GM19455 (cell line): ENCODE data around the gene CRISP1.
"Not testable (repeated sequence)": the region's sequence is repeated elsewhere in the genome, so short reads cannot be mapped to it uniquely, and the experiment has no call there.

Source experiments
- ATAC-seq: cut with Tn5 transposase; IDR thresholded peaks from one replicate; pipeline ENCODE4 v1.9.1; 2021; ENCODE audit not compliant: unreplicated experiment

CRISP1 gene

DNA sequence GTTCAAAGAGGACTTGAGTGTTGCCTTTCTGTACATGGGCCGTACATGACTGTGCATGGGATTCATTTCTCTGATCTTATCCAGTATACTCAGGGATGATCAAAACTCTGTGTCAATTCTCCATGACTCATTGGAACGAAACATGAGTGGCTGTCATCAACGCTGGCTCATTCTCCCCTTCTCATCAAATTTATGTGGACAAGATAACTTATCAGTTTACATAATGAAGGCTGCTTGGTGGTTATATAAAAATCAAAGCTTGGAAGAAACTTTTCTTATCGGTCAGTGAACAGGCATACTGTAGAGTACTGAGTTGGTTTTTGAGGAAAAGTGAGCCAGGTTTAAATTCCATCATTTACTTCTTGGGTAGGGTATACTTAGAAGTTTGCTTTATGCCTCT is 24.9 kb downstream of the CRISP1 start:
- ATAC-seq: no peak

DNA sequence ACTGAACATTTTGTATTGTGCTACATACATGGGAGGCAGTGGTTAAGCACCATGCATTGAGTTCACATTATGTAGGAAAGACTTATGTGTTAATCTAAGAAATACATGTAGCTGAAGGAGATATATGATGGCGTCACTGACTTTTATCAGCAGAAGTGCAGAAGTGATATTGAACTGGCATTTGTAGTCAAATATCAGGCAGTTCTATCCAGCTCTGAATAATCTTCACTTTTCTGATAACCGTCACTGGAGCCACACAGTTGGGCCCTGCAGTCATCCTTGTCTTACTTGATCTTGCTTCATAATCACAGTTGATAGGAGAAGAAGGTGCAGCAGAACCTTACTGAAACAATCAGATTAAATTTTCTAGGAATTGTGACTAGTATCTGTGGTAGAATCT is 26.4 kb downstream of the CRISP1 start:
- ATAC-seq: no peak

DNA sequence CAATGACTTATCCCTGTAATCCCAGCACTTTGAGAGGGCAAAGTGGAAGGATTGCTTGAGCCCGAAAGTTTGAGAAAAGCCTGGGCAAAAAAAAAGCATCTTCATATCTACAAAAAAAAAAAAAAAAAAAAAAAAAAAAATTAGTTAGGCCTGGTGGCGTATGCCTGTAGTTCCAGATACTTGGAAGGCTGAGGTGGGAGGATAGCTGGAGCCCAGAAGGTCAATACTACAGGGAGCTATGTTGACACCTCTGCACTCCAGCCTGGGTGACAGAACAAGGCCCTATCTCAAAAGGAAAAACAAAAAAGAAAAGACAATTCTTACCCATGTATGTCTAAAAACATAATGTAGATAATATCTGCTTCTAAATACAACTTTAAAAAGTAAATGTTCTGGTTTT is 27.2 kb downstream of the CRISP1 start:
- ATAC-seq: no peak

DNA sequence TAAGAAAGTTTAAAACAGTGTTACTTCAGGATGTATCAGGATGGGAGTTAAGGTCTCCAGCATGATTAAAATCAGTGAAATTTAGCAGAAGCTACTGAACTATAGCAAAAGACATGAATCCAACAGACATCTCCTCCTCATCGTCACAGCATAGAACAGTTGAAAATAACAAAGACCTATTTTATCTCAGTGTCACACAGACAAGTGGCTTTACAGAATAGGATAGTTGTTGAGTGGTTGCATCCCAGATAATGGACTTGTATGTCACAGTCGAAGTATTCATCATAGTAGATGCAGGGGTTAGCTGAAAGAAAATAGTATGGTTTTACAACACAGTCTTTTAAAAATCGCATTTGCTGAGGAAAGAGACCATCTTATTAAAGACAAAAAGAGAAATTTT is 31.2 kb downstream of the CRISP1 start:
- no peak for ATAC-seq

DNA sequence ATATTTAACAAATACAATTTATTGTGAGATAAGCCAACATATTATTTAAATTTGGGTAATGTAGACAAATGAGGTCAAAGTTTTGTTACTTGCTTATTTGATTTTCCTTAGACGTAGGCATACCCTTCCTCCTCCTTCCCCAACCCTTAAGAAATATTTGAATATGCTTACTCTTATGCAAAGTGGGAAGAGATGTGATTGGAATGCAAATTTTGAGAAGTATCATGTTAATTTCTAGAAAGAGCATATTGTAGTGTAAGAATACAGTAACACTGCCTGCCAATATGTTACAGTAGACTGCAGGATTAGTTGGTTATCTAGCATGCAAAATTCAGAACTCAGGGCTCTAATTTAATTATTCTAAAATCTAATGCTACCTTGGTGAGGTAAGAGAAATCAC is 32.9 kb downstream of the CRISP1 start:
- ATAC-seq: no peak

DNA sequence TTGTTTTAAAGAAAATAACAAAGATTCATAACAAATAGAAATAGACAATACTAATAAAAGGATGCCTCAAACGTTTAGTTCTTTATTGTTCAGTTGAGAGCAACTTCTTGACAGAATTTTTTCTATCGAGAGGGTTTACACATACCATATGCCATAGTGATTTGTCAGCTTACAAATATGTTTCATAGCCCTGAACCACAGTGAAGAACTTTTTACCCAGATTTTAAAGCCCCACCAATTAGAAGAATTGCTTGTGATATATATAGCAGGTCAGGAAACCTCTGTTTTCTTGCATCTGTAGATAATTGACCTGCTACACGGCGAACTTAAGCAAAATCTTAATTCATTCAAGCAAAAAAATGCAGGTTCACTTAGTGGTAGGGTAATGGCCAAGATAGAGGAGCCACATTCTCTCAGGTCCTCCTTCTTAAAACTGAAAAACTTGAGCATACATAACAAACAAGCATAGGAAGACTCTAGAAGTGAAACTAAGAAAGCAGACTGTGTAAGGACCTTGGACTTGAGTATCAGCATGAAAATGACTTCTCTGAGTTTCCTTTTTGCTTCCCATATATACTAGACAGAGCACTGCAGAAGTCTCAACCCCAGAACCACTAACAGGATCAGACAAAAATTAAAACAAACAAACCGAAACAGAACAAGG is 39.5 kb downstream of the CRISP1 start:
- peak; percentile 97 for ATAC-seq

DNA sequence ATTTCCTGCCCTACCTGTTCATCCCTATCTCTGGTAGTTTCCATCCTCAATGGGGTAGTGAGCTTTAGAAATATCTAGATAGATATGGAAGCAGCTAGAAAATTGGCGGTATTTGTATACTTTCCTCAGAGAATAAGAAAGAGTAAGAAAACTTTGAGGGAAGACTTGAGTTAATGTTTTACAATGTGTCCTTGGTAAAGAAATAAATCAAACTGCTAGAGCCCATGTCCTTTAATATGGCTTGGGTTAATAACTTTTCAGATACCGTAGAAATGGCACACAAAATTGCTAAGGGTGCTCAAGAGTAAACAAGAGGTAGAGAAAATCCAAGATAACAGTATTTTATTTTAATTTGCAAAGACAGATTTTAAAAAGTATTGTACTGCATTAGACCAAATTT is 51.2 kb downstream of the CRISP1 start:
- no peak for ATAC-seq

DNA sequence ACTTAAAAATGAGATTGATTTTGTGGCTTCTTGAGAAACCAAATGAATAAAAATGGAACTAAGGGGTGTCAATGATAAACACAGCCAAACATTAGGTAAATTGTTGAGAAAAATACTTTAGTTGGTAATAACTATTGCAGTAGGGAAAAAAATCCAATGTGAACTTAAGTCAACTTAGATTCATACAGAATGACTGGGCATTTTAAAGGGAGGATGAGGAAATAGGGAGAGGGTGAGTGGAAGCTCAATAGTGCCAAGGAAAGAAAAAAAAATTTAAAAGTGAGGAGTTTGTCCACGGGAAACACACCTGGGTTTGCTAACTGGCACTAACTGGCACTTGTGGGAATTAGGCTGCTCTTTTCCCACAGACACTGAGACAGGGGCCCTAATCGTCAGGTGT is 53.1 kb downstream of the CRISP1 start:
- no peak for ATAC-seq

DNA sequence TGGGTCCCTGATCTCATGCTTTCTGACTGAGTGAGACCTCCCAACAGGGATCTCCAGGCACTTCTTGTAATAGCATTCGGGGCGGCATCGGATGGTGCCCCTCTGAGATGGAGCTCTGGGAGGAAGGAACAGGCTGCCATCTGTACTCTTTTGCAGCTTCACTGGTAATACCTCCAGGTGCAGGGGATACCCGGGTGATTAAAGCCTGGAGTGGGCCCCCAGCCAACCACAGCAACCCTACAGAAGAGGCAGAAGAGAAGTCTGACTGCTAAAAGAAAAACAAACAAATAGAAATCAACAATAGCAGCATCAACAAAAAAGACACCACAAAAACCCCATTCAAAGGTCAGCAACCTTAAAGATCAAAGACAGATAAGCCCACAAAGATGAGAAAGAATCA is 60.2 kb downstream of the CRISP1 start:
- ATAC-seq: no peak

DNA sequence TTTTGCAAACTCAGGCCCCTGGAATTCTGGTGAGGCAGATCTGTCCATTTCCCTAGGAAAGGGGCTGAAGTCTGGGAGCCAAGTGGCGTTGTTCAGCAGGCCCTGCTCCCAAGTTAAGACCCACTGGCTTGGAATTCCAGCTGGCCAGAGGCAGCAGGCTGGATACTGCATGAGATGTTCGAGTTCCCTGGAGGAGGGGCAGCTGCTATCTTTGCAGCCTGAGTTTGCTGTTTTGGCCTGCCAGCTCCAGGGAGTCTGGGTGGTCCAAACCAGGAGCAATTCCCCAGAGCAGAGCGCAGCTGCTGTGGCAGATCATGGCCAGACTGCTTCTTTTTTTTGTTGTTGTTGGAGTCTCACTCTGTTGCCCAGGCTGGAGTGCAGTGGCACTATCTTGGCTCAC is 61.1 kb downstream of the CRISP1 start:
- no peak for ATAC-seq

DNA sequence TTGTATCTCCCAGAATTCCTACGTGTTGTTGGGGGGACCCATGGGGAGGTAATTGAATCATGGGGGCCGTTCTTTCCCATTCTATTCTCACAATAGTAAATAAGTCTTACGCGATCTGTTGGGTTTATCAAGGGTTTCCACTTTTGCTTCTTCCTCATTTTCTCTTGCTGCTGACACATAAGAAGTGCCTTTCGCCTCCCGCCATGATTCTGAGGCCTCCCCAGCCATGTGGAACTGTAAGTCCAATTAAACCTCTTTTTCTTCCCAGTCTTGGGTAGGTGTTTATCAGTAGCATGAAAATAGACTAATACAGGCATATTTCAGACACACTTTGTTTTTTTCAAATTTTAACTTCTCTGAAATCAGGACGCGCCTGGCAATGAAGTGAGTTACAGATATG is 64.8 kb downstream of the CRISP1 start:
- ATAC-seq: no peak

DNA sequence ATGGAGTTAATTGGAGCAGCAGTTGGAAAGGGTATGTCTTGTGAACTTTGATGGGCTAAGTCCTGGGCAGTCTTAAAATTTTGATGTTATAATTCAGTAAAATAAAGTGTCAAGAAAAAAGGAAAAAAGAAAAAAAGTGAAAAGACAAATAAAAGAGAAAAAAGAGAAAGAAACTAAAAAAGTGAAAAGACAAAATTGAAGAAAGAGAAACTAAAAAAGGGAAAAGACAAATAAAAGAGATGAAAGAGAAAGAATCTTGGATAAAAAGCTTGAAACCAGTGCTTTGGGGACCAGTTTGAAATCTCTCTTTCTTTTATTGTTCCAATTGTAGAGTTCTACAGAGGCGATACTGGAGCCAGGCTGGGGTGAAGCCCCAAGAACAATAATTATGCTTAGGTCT is 67.2 kb downstream of the CRISP1 start:
- no peak for ATAC-seq

DNA sequence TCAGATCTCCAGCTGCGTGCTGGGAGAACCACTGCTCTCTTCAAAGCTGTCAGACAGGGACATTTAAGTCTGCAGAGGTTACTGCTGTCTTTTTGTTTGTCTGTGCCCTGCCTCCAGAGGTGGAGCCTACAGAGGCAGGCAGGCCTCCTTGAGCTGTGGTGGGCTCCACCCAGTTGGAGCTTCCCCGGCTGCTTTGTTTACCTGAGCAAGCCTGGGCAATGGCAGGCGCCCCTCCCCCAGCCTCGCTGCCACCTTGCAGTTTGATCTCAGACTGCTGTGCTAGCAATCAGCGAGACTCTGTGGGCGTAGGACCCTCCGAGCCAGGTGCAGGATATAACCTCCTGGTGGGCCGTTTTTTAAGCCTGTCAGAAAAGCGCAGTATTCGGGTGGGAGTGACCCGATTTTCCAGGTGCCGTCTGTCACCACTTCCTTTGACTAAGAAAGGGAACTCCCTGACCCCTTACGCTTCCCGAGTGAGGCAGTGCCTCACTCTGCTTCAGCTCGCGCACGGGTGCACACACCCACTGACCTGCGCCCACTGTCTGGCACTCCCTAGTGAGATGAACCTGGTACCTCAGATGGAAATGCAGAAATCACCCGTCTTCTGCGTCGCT is 69.4 kb downstream of the CRISP1 start:
- not testable (repeated sequence) for ATAC-seq

DNA sequence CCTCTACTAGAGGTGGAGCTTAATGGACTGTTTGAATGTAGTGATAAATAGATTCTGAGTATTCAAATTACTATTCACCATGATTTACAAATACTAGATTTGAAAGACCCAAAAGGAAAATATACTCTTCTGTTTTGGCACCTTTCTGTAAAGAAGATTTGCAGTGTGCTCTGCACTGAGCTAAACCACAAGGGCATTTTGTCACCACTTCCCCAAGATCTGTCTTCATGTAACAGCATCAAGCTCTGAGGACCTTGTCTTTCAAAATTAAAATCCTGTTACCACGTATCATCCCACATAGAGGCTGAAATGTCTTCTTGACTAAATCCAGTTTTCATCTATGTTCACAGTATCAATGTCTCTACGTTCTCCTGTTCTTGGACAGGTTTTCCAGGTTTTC is 76.0 kb downstream of the CRISP1 start:
- no peak for ATAC-seq

DNA sequence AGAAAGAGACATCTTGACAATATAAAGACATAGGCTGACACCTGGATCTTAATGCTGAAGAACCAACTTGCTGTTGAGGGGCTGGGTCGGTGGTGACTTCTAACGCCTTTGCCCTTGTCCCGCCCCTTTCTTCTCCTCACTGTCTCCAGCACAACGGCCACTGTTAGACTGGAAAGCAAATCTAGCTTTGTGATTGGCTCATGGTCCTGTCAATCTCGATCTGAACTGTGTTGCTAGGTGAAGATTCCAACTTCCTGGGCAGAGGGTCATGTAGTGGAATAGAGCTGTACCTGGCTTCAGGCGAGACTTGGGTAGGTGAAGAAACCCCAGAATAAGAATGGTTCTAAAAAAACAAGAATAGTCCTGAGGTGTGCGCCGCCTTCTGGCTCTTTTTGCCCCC is 79.2 kb downstream of the CRISP1 start, which contains the start of gene PGK2:
TSS of gene PGK2 (minus strand) at position 110 of the 400 bp plus-strand sequence. CDS start at position 12, 98 bp downstream.
- ATAC-seq: no peak

DNA sequence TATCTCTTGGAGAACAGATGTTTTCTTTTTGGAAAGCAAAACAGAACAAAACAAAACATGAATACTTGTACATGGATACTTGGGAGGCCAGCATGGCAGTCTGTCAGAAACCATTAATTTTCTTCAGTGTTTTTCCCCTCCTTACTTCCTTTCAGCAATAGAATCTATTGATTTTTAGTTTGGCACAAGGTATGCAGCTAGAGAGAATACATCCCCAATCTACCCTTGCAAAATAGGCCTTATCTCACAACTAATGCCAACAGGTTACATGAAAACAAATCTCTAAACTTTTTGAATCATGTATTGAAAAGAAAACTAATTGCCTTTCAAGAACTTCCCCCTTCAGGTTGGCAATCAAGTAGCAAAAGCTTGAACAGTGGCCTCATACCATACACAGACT is 82.1 kb downstream of the CRISP1 start:
- ATAC-seq: no peak
